Measurements from ENCODE around the gene EML6. TPM values are rescaled to one million over a fixed set of nuclear protein-coding genes. Genes with fewer than 3 reads are reported as not detected.

The EML6 gene
- total RNA-seq, 2 donors from 2014 or later = 1.4 to 2.1 TPM

- H3K27ac ChIP-seq (ENCODE audit: low read depth, low read length) = no peak overlapping the region
- Mint-ChIP-seq H3K36me3 (ENCODE audit: low read depth) (peaks cover 3% of the 10 kb centered on the region), H3K4me1 (peaks cover 47% of the 10 kb centered on the region), H3K9me3 (no peaks in the 10 kb centered on the region), H3K4me3 (no peak overlapping the region), H3K27me3 (ENCODE audit: insufficient read depth) (no peaks in the 10 kb centered on the region), H3K27ac (peak overlapping the region; percentile 39)
- H3K27me3 ChIP-seq (ENCODE audit: control insufficient read depth, insufficient read depth, low read length, poor library complexity, severe bottlenecking) = no peaks in the 10 kb centered on the region
- peaks cover 10% of the 10 kb centered on the region for H3K4me1 ChIP-seq (ENCODE audit: control insufficient read depth, insufficient read depth, low read length)
- no peak overlapping the region for H3K4me3 ChIP-seq (ENCODE audit: low read length)
- WGBS, 2 experiments (ENCODE audit: insufficient coverage in 1 of 2, insufficient read length in 1 of 2) = 92 to 100% methylated on average over 2 to 6 of the region's 6 CpGs
- peaks cover 16% of the 10 kb centered on the region for H3K36me3 ChIP-seq (ENCODE audit: control insufficient read depth, insufficient read depth, low read length)
- no peak overlapping the region for H3K9ac ChIP-seq (ENCODE audit: extremely low read depth, low read length, poor library complexity, severe bottlenecking)
- no peaks in the 10 kb centered on the region for H3K9me3 ChIP-seq (ENCODE audit: control insufficient read depth, low read length)
- no peak for TF ChIP-seq CTCF (conservative IDR thresholded peaks at IDR 0.05)
- no peak for DNase-seq
Observed at GRCh38 chr2:55011831-55012671, 288.6 kb downstream of the EML6 start.

GRCh38 chr2:55012672-55013484 is 289.4 kb downstream of the EML6 start:
- no peaks in the 10 kb centered on the region for H3K9me3 Mint-ChIP-seq
- peaks cover 44% of the 10 kb centered on the region for H3K4me1 Mint-ChIP-seq
- no peak for DNase-seq
- no peak overlapping the region for H3K9ac ChIP-seq (ENCODE audit: extremely low read depth, low read length, poor library complexity, severe bottlenecking)
- no peaks in the 10 kb centered on the region for H3K27me3 Mint-ChIP-seq (ENCODE audit: insufficient read depth)
- no peak overlapping the region for H3K27ac ChIP-seq (ENCODE audit: low read depth, low read length)
- H3K36me3 ChIP-seq (ENCODE audit: control insufficient read depth, insufficient read depth, low read length) = peaks cover 25% of the 10 kb centered on the region
- WGBS, 2 experiments (ENCODE audit: insufficient coverage in 1 of 2, insufficient read length in 1 of 2) = 69 to 93% methylated on average over 2 of the region's 2 CpGs
- no peak overlapping the region for H3K4me3 Mint-ChIP-seq
- H3K4me1 ChIP-seq (ENCODE audit: control insufficient read depth, insufficient read depth, low read length) = peaks cover 10% of the 10 kb centered on the region
- H3K4me3 ChIP-seq (ENCODE audit: low read length) = no peak overlapping the region
- peak overlapping the region; percentile 39 for H3K27ac Mint-ChIP-seq
- no peaks in the 10 kb centered on the region for H3K27me3 ChIP-seq (ENCODE audit: control insufficient read depth, insufficient read depth, low read length, poor library complexity, severe bottlenecking)
- no peaks in the 10 kb centered on the region for H3K9me3 ChIP-seq (ENCODE audit: control insufficient read depth, low read length)
- TF ChIP-seq CTCF (conservative IDR thresholded peaks at IDR 0.05) = no peak
- peaks cover 3% of the 10 kb centered on the region for H3K36me3 Mint-ChIP-seq (ENCODE audit: low read depth)

GRCh38 chr2:55013936-55014335 is 290.5 kb downstream of the EML6 start:
- no peak overlapping the region for H3K27ac ChIP-seq (ENCODE audit: low read depth, low read length)
- 100% methylated on average over 1 of the region's 1 CpG; no CpG with 5 or more reads in 1 of the 2 experiments for WGBS, 2 experiments (ENCODE audit: insufficient coverage in 1 of 2, insufficient read length in 1 of 2)
- H3K9me3 Mint-ChIP-seq = no peaks in the 10 kb centered on the region
- peaks cover 10% of the 10 kb centered on the region for H3K4me1 ChIP-seq (ENCODE audit: control insufficient read depth, insufficient read depth, low read length)
- H3K36me3 ChIP-seq (ENCODE audit: control insufficient read depth, insufficient read depth, low read length) = peaks cover 35% of the 10 kb centered on the region
- H3K36me3 Mint-ChIP-seq (ENCODE audit: low read depth) = peaks cover 3% of the 10 kb centered on the region
- no peak for DNase-seq
- TF ChIP-seq CTCF (conservative IDR thresholded peaks at IDR 0.05) = peak; percentile 30
- H3K4me1 Mint-ChIP-seq = peaks cover 44% of the 10 kb centered on the region
- H3K4me3 ChIP-seq (ENCODE audit: low read length) = no peak overlapping the region
- no peaks in the 10 kb centered on the region for H3K27me3 ChIP-seq (ENCODE audit: control insufficient read depth, insufficient read depth, low read length, poor library complexity, severe bottlenecking)
- H3K27me3 Mint-ChIP-seq (ENCODE audit: insufficient read depth) = no peaks in the 10 kb centered on the region
- no peaks in the 10 kb centered on the region for H3K9me3 ChIP-seq (ENCODE audit: control insufficient read depth, low read length)
- H3K4me3 Mint-ChIP-seq = no peak overlapping the region
- no peak overlapping the region for H3K27ac Mint-ChIP-seq
- H3K9ac ChIP-seq (ENCODE audit: extremely low read depth, low read length, poor library complexity, severe bottlenecking) = no peak overlapping the region

All from endodermal cell (in vitro differentiated cells).